ENCODE results near the gene PRM3.

The PRM3 gene

GRCh38 chr16:11242658-11243057 lies 30.8 kb downstream of the PRM3 start:
- no peak for TF ChIP-seq CTCF (IDR thresholded peaks at IDR 0.05; ENCODE audit: low read depth, low read length)
- no peak overlapping the region for H3K4me3 ChIP-seq (ENCODE audit: low read depth, low read length)

GRCh38 chr16:11241480-11242204 lies 31.8 kb downstream of the PRM3 start:
- no peak overlapping the region for H3K4me3 ChIP-seq (ENCODE audit: low read depth, low read length)
- TF ChIP-seq CTCF (IDR thresholded peaks at IDR 0.05; ENCODE audit: low read depth, low read length) = no peak

GRCh38 chr16:11240636-11241473 lies 32.6 kb downstream of the PRM3 start:
- no peak for TF ChIP-seq CTCF (IDR thresholded peaks at IDR 0.05; ENCODE audit: low read depth, low read length)
- no peak overlapping the region for H3K4me3 ChIP-seq (ENCODE audit: low read depth, low read length)

GRCh38 chr16:11239644-11240632 lies 33.5 kb downstream of the PRM3 start:
- no peak overlapping the region for H3K4me3 ChIP-seq (ENCODE audit: low read depth, low read length)
- TF ChIP-seq CTCF (IDR thresholded peaks at IDR 0.05; ENCODE audit: low read depth, low read length) = no peak

GRCh38 chr16:11238272-11239202 lies 34.9 kb downstream of the PRM3 start:
- no peak for TF ChIP-seq CTCF (IDR thresholded peaks at IDR 0.05; ENCODE audit: low read depth, low read length)

More at GRCh38 chr16:11238272-11239202, 34.9 kb downstream of the PRM3 start:
- H3K4me3 ChIP-seq (ENCODE audit: low read depth, low read length) = no peak overlapping the region
